Measurements from ENCODE around the gene RIC1. TPM values are rescaled to one million over a fixed set of nuclear protein-coding genes. Genes with fewer than 3 reads are reported as not detected.

Gene RIC1
- total and polyA plus RNA-seq, 9 of the 15 experiments (the other 6 are each of a cell fraction or from before 2014, with no cell fraction given): 3.2 to 25.8 (median 15.0) TPM

- TF ChIP-seq MAFG (tag; conservative IDR thresholded peaks at IDR 0.05) (no peak), MAZ (CRISPR knock-in tag; conservative IDR thresholded peaks at IDR 0.05 in 1 of 2, IDR thresholded peaks at IDR 0.05 in 1 of 2) (no peak), REST (IDR thresholded peaks at IDR 0.05; ENCODE audit: borderline replicate concordance) (no peak), REST (CRISPR knock-in tag; IDR thresholded peaks at IDR 0.05; ENCODE audit: low read depth) (no peak), NFE2L1 (tag; IDR thresholded peaks at IDR 0.05; ENCODE audit: borderline replicate concordance, low read depth) (no peak), MGA (IDR thresholded peaks at IDR 0.05) (no peak)
These were observed 172.8 kb downstream of the RIC1 start (continued) for GRCh38 chr9:5801739-5802113.
